HFF-Myc (cell line): ENCODE results near the gene ARHGAP40.
"Not testable (repeated sequence)": the region's sequence is repeated elsewhere in the genome, so short reads cannot be mapped to it uniquely, and the experiment has no call there.

Experiments used
- DNase-seq: peaks from one replicate; pipeline ENCODE4 v3.0.0-alpha.2; 2011; ENCODE audit warnings: low read depth; ENCODE audit errors: extremely low read depth
- H3K4me3 ChIP-seq: replicated peaks from 2 replicates; pipeline ENCODE4 v1.5.1; 2011; ENCODE audit warnings: low read depth, mild to moderate bottlenecking, control low read depth, low read length
- CTCF ChIP-seq: IDR thresholded peaks from 2 replicates; pipeline ENCODE4 v1.5.1; 2012; ENCODE audit warnings: mild to moderate bottlenecking, low read depth, low read length, control low read depth; ENCODE audit errors: missing control alignments

ARHGAP40 gene

DNA sequence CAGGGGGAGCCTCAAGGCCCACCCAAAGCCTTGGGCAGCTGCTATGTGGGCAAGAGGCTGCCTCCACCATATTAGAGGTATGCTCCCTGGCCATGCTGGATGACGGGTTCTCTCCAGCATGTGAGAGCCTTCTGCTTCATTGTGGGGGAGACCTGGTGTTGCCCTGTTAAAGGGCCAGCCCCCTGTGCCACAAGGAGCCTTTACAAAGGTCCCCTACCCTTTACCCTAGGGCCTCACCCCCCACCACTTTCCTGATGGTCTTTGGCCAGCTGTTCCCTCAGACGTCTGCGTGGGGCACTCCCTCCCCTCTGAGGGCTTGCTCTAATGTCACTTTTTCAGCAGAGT is 15.5 kb upstream of the ARHGAP40 start:
- no peak overlapping the region for H3K4me3 ChIP-seq
- no peak for DNase-seq
- TF ChIP-seq CTCF = no peak

DNA sequence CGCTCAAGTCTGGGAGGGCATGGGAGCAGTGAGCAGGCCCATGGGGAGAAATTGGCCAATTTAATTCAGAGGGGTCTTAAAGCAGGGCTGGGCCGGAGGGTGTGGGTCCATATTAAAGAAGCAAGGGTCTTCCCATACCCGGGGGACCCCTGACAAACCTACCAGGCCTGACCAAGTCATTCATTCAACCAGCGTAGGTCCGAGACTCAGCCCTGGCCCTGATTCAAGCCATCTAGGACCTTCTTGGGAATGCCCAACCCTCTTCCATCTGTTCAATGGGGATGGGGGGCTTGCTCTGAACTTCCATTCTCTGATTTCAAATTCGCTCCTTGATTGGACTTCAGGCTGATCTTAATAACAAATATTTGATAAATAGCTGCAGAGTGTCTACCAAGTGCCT is 13.3 kb upstream of the ARHGAP40 start:
- DNase-seq = no peak
- H3K4me3 ChIP-seq = no peak overlapping the region
- no peak for TF ChIP-seq CTCF

DNA sequence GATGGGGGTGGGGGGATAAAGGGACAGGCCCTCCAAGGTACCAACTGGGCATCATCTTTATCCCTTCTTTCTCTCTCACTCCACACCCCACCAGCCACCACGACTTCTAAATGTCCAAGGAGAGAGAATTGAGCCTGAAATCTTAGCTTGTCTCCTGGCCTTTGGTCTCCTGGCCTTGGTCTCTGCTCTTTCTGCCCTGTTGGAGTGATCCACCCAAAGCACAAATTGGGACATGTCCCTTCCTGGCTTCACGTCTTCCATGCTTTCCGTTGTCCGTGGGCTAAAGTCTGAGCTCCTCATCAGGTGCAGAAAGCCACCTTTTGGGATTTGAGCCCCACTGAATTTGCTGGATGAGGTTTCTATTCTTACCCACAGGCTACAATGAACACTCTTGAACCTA is 12.3 kb upstream of the ARHGAP40 start:
- H3K4me3 ChIP-seq = no peak overlapping the region
- no peak for TF ChIP-seq CTCF
- DNase-seq = no peak

- no peak for TF ChIP-seq CTCF
- H3K4me3 ChIP-seq = no peak overlapping the region
These were observed 11.5 kb upstream of the ARHGAP40 start for GRCh38 chr20:38589967-38590675.

DNA sequence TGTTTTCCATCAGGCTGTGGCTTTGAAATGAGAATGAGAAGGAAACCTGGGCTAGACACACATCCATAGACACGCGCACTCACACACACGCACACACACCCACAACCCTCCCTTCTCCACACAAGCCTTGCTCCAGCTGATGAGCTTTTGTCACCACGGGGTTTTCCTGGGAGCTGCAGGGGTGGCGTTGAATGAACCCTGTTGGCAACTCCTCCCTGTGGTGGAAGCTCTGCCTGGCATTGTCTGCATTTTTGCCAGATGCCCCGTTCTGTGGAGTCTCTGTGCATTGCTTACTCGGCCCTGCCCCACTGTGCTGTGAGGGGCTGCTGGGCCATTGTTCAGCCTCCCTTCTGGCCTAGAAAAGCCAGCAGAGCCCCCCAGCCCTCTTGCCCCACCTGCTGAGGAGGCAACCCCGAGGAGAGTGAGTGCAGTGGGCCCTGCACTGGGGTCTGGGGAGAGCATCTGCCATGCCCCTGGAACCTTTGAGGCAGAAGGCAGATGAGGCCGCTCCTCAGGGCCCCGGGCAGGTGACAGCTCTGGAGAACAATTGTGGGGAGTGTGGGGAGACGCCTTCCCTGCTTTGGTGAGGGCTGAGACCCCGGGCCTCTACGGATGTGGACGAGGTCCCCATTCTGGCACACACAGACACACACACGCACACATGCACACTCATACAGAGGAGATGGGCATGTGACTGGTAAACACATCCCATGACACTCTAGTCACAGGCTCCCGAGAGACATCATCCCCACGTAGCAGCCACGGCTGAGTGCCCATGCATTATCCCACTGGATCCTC is 10.7 kb upstream of the ARHGAP40 start:
- no peak for TF ChIP-seq CTCF
- H3K4me3 ChIP-seq = no peak overlapping the region
- no peak for DNase-seq

More at GRCh38 chr20:38589967-38590675, 11.5 kb upstream of the ARHGAP40 start:
- no peak for DNase-seq

DNA sequence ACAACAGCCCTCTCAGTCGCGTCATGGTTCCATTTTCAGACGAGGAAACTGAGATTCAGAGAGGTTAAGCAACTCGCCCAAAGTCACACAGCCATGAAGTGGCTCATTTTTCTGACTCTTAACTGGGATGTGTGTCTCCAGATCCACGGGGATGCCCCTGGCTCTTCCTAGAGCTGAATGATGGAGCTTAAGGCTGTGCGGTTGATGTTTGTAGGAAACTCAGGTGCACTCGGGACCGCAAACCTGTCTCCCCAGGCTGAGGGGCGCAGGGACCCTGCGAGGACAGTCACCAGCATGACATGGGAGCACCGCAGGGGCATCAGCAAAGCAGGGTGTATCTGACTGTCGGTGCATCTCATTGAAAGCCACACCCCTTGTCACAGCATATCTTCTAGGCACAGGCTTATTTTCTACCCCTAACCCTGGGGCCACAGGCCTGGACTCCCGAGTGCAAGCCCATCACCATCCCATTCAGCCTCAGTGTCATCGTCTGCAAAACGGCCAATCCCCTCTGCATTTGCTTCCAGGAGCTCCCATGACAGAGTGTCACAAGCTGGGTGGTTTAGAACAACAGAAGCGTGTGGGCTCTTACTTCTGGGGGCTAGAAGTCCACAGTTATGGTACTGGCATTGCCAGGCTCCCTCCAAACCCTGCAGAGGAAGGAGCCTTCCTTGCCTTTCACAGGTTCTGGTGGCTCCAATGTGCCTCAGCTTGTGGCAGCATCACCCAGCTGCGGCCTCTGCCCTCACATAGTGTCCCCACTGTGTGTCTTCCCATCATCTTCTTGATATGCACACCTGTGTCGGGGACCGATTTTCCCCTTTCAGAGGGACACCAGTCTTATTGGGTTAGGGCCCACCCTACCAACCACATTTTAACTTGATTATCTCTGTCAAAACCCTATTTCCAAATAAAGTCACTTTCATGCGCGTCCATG is 9.9 kb upstream of the ARHGAP40 start:
- TF ChIP-seq CTCF = no peak
- H3K4me3 ChIP-seq = no peak overlapping the region
- DNase-seq = no peak

GRCh38 chr20:38592411-38592790 is 9.2 kb upstream of the ARHGAP40 start:
- not testable (repeated sequence) for DNase-seq, H3K4me3 ChIP-seq

- H3K4me3 ChIP-seq, DNase-seq: not testable (repeated sequence)
These were observed 7.3 kb upstream of the ARHGAP40 start for GRCh38 chr20:38594281-38594680.

DNA sequence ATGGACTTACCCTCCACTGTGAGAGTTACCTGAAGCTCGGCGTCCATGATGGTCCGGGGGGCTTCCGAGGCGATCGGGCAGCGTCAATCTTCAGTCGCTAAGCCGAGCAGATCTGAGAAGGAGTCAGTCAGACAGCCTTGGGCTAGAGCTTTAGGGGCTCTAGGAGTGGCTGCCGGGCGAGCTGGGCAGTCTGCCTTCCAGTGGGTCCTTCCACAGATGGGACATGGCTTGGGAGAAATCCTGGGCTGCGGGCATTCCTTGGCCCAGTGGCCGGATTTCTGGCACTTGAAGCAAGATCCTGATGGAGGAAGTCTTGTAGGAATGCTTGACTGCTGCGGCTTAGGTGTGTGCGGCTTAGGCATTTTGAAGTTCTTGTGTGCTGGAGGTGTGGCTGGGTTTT is 5.7 kb upstream of the ARHGAP40 start:
- not testable (repeated sequence) for H3K4me3 ChIP-seq, DNase-seq
